Measurements from ENCODE around the gene TMA7B.

Gene TMA7B

GRCh38 chr22:40004836-40005235 lies 44.6 kb downstream of the TMA7B start:
- DNase-seq: no peak

GRCh38 chr22:40006641-40007040 lies 46.4 kb downstream of the TMA7B start:
- DNase-seq: no peak

GRCh38 chr22:40007853-40008710 lies 47.9 kb downstream of the TMA7B start:
- DNase-seq: peak; percentile 6

GRCh38 chr22:40008726-40009291 lies 48.6 kb downstream of the TMA7B start:
- DNase-seq: no peak

GRCh38 chr22:40009292-40009774 lies 49.1 kb downstream of the TMA7B start:
- no peak for DNase-seq

- DNase-seq: peak; percentile 6
Observed at GRCh38 chr22:40009951-40010671, 49.9 kb downstream of the TMA7B start.

GRCh38 chr22:40010746-40011145 lies 50.5 kb downstream of the TMA7B start:
- DNase-seq: no peak
